Adrenal gland (tissue), 12 donors: ENCODE data around the gene CST7. TPM values are rescaled to one million over a fixed set of nuclear protein-coding genes. Genes with fewer than 3 reads are reported as not detected.

Experiments used
- DNase-seq, 7 donors: peaks; one replicate each; pipeline ENCODE4 v3.0.0-alpha.2; 2019 to 2020
- H3K27ac ChIP-seq, 5 donors: fragments of 200-600 bp; sonication (generic) in 4 of 5; 1 replicate in 3 of 5; 2 replicates in 2 of 5; pipeline versions ENCODE4 v1.5.1 to v1.8.0; 2016 to 2020; ENCODE audit warnings: mild to moderate bottlenecking in 1 of 5
- H3K27me3 ChIP-seq: fragments of 200-600 bp; 2 replicates; pipeline ENCODE4 v1.8.0; 2021
- H3K36me3 ChIP-seq, 2 donors: fragments of 200-600 bp; replicated peaks in 1 of 2; 1 replicate in 1 of 2; 2 replicates in 1 of 2; pipeline versions ENCODE4 v1.5.1 to v1.8.0; 2018 to 2022
- H3K4me1 ChIP-seq, 2 donors: fragments of 200-600 bp; replicated peaks in 1 of 2; 1 replicate in 1 of 2; 2 replicates in 1 of 2; pipeline versions ENCODE4 v1.5.1 to v1.8.0; 2018 to 2021
- H3K4me3 ChIP-seq, 4 donors: fragments of 200-600 bp; sonication (generic) in 3 of 4; one replicate each; pipeline ENCODE4 v1.5.1; 2016 to 2018
- H3K9me3 ChIP-seq, 3 donors: fragments of 200-600 bp; sonication (generic) in 1 of 3; replicated peaks in 1 of 3; 1 replicate in 2 of 3; 2 replicates in 1 of 3; pipeline versions ENCODE4 v1.5.1 to v1.8.0; 2016 to 2021
- CTCF ChIP-seq, 6 experiments: fragments of 450-650 bp in 4 of 6; fragments of 200-600 bp in 2 of 6; sonication (generic) in 1 of 6; IDR thresholded peaks; 1 replicate in 5 of 6; 2 replicates in 1 of 6; pipeline versions ENCODE4 v1.5.1 to v1.8.0; 2016 to 2021; ENCODE audit warnings: antibody characterized with exemption in 6 of 6, mild to moderate bottlenecking in 2 of 6, moderate library complexity in 1 of 6
- POLR2A ChIP-seq, 2 donors: fragments of 450-650 bp; IDR thresholded peaks; one replicate each; pipeline ENCODE4 v1.6.1; 2017; ENCODE audit warnings: antibody characterized with exemption in 2 of 2, mild to moderate bottlenecking in 2 of 2, moderate library complexity in 1 of 2
- WGBS, 4 donors: extraction: QIAGEN DNeasy Blood & Tissue Kit in 2 of 4; methylation state at CpG; one replicate each; pipeline versions ENCODE4 v1.1.5 to v1.1.7; 2013 to 2017; 5-methylcytosine and 5-hydroxymethylcytosine counted together
- intact Hi-C, 2 donors: fragments of 100-400 bp; cut with DNase I; formaldehyde crosslinking; loops; one replicate each; pipeline versions ENCODE4 v1.14.1 to v1.15.0; 2022 to 2023
- polyA plus RNA-seq, 3 donors: library from polyadenylated mRNA; stranded (reverse); fragments of 200-250 nt in 2 of 3; fragments of 350-450 nt in 1 of 3; fragmentation: Illumina TruSeq in 1 of 3; extraction: RNeasy Lipid Tissue Mini Kit (QIAGEN cat#74804) in 1 of 3; gene quantifications; one replicate each; pipeline ENCODE4 v1.2.3, GENCODE V29; 2013 to 2014
- total RNA-seq, 9 donors: library from RNA; depleted of rRNA in 4 of 9; stranded (reverse); fragments of >200 nt in 4 of 9; fragments of 120-200 nt in 1 of 9; fragmentation: NEBNext Ultra II Directional in 1 of 9; extraction: Animal tissue kit (Norgen Biotek cat#: 25700) in 1 of 9; gene quantifications; one replicate each; pipeline versions ENCODE4 v1.1.0 to v1.2.4, GENCODE V29; 2013 to 2023
- donor health status: healthy with polysubstance abuse.
- donor health status: Bipolar disorder and iron deficiency.
- donor health status: DM: yes; HTN: yes; CAD: no.
- donor health status: DM: no; HTN: no; CAD: no.
- donor health status: DM: no; HTN: no; CAD: no.
- donor health status: DM: yes; HTN: yes; CAD: no.

The CST7 gene
- total and polyA plus RNA-seq, 12 donors: 0.17 to 4.1 (median 0.93) TPM

GRCh38 chr20:24936526-24937407 is 12.3 kb upstream of the CST7 start:
- no peak overlapping the region for H3K4me3 ChIP-seq
- WGBS, 4 donors: 73 to 91% (median 79%) methylated on average over 4 to 7 of the region's 7 CpGs
- no peaks in the 10 kb centered on the region for H3K9me3 ChIP-seq
- H3K27ac ChIP-seq: no peak overlapping the region
- intact Hi-C loops: loop anchor here in 1 of 2 donors (5.0 kb wide), 1 partner anchor 141 kb away; no protein-coding TSS in a partner anchor
- H3K36me3 ChIP-seq: no peaks in the 10 kb centered on the region
- peak in 1 of 7 donors; percentile 17 for DNase-seq
- no peaks in the 10 kb centered on the region for H3K27me3 ChIP-seq
- H3K4me1 ChIP-seq: no peaks in the 10 kb centered on the region
- TF ChIP-seq CTCF (IDR thresholded peaks at IDR 0.05): no peak
- no peak for TF ChIP-seq POLR2A (IDR thresholded peaks at IDR 0.05)

- H3K4me1 ChIP-seq: no peaks in the 10 kb centered on the region
- no peaks in the 10 kb centered on the region for H3K9me3 ChIP-seq
- H3K27me3 ChIP-seq: no peaks in the 10 kb centered on the region
- no peak for DNase-seq
- H3K36me3 ChIP-seq: no peaks in the 10 kb centered on the region
- intact Hi-C loops: loop anchor here in 1 of 2 donors (5.0 kb wide), 1 partner anchor 140 kb away; no protein-coding TSS in a partner anchor
- H3K27ac ChIP-seq: no peak overlapping the region
- no peak for TF ChIP-seq CTCF (IDR thresholded peaks at IDR 0.05)
- no peak for TF ChIP-seq POLR2A (IDR thresholded peaks at IDR 0.05)
- no peak overlapping the region for H3K4me3 ChIP-seq
- WGBS, 4 donors: 0 to 100% (median 46%) methylated on average over 1 of the region's 1 CpG; no CpG with 5 or more reads in 1 of the 4 donors
Observed at GRCh38 chr20:24937579-24937978, 11.5 kb upstream of the CST7 start.

- 76 to 90% (median 84%) methylated on average over 2 to 5 of the region's 5 CpGs for WGBS, 4 donors
- TF ChIP-seq CTCF (IDR thresholded peaks at IDR 0.05): no peak
- no peak for TF ChIP-seq POLR2A (IDR thresholded peaks at IDR 0.05)
- intact Hi-C loops: loop anchor here in 1 of 2 donors (5.0 kb wide), 1 partner anchor 139 kb away; no protein-coding TSS in a partner anchor
- Histone ChIP-seq H3K9me3 (no peaks in the 10 kb centered on the region), H3K4me3 (no peak overlapping the region), H3K4me1 (no peaks in the 10 kb centered on the region), H3K27me3 (no peaks in the 10 kb centered on the region), H3K27ac (no peak overlapping the region), H3K36me3 (no peaks in the 10 kb centered on the region)
- peak in 1 of 7 donors; percentile 41 for DNase-seq
Observed at GRCh38 chr20:24938498-24938897, 10.6 kb upstream of the CST7 start.

GRCh38 chr20:24939036-24939435 is 10.0 kb upstream of the CST7 start:
- TF ChIP-seq CTCF (IDR thresholded peaks at IDR 0.05): no peak
- no peak for TF ChIP-seq POLR2A (IDR thresholded peaks at IDR 0.05)
- 49 to 82% (median 68%) methylated on average over 4 of the region's 4 CpGs for WGBS, 4 donors
- Histone ChIP-seq H3K4me1 (no peaks in the 10 kb centered on the region), H3K4me3 (no peak overlapping the region), H3K27ac (no peak overlapping the region), H3K36me3 (no peaks in the 10 kb centered on the region), H3K9me3 (no peaks in the 10 kb centered on the region), H3K27me3 (no peaks in the 10 kb centered on the region)
- DNase-seq: no peak
- intact Hi-C loops: loop anchor here in 1 of 2 donors (5.0 kb wide), 1 partner anchor 138 kb away; no protein-coding TSS in a partner anchor
